GM06990 (cell line): ENCODE results near the gene AGRP.

Experiments
- DNase-seq: peaks from one replicate; pipeline ENCODE4 v3.0.0-alpha.2; 2011; ENCODE audit not compliant: insufficient read length; ENCODE audit errors: extremely low read depth
- H3K27me3 ChIP-seq: replicated peaks from 2 replicates; pipeline ENCODE4 v1.6.0; 2011; ENCODE audit warnings: low read length; ENCODE audit not compliant: control insufficient read depth, insufficient read depth
- H3K36me3 ChIP-seq: 2 replicates; pipeline ENCODE4 v1.5.1; 2011; ENCODE audit warnings: low read length; ENCODE audit not compliant: control insufficient read depth, insufficient read depth
- H3K4me3 ChIP-seq: replicated peaks from 2 replicates; pipeline ENCODE4 v1.5.1; 2011; ENCODE audit warnings: low read depth, mild to moderate bottlenecking, control low read depth, low read length
- CTCF ChIP-seq: IDR thresholded peaks from 2 replicates; pipeline ENCODE4 v1.5.1; 2011; ENCODE audit warnings: low read length, control low read depth, mild to moderate bottlenecking, inconsistent platforms; ENCODE audit not compliant: insufficient read depth, poor library complexity, severe bottlenecking

AGRP gene

GRCh38 chr16:67444259-67445125 is 38.9 kb downstream of the AGRP start:
- Histone ChIP-seq H3K36me3 (peaks cover 37% of the 10 kb centered on the region), H3K4me3 (no peak overlapping the region), H3K27me3 (no peaks in the 10 kb centered on the region)
- TF ChIP-seq CTCF, result no peak
- no peak for DNase-seq

- H3K27me3 ChIP-seq, result no peaks in the 10 kb centered on the region
- H3K36me3 ChIP-seq, result peaks cover 46% of the 10 kb centered on the region
- no peak overlapping the region for H3K4me3 ChIP-seq
- no peak for TF ChIP-seq CTCF
- DNase-seq, result no peak
Measured at GRCh38 chr16:67443265-67443664, 40.1 kb downstream of the AGRP start.

- TF ChIP-seq CTCF, result no peak
- Histone ChIP-seq H3K36me3 (peaks cover 47% of the 10 kb centered on the region), H3K27me3 (no peaks in the 10 kb centered on the region), H3K4me3 (no peak overlapping the region)
- DNase-seq, result no peak
Measured at GRCh38 chr16:67442581-67443255, 40.6 kb downstream of the AGRP start.

- Histone ChIP-seq H3K36me3 (peaks cover 45% of the 10 kb centered on the region), H3K4me3 (no peak overlapping the region), H3K27me3 (no peaks in the 10 kb centered on the region)
- DNase-seq, result no peak
- no peak for TF ChIP-seq CTCF
Measured at GRCh38 chr16:67441907-67442306, 41.4 kb downstream of the AGRP start.

GRCh38 chr16:67441271-67441753 is 42.0 kb downstream of the AGRP start:
- DNase-seq, result no peak
- no peaks in the 10 kb centered on the region for H3K27me3 ChIP-seq
- TF ChIP-seq CTCF, result no peak
- H3K4me3 ChIP-seq, result no peak overlapping the region
- H3K36me3 ChIP-seq, result peaks cover 45% of the 10 kb centered on the region
